CD4-positive, alpha-beta memory T cell (primary cell): ENCODE measurements around the gene NARS2. TPM values are rescaled to one million over a fixed set of nuclear protein-coding genes. Genes with fewer than 3 reads are reported as not detected.

Source experiments
- CTCF ChIA-PET: fragments of 350-600 bp; sonication (Branson Sonifier 250); formaldehyde crosslinking; loops from one replicate; lab custom pipeline; 2021; ENCODE audit warnings: inconsistent platforms; ENCODE audit not compliant: partially characterized antibody; lab: Charles Lee
- POLR2A ChIA-PET: fragments of 350-600 bp; sonication (Branson Sonifier 250); formaldehyde crosslinking; loops from one replicate; lab custom pipeline; 2021; ENCODE audit not compliant: partially characterized antibody; lab: Charles Lee
- DNase-seq, 5 donors: peaks; one replicate each; pipeline versions ENCODE4 v3.0.0 to v3.0.0-alpha.2; 2020 to 2022; ENCODE audit warnings: mixed read lengths in 1 of 5
- H3K27ac ChIP-seq: one replicate; pipeline ENCODE4 v1.7.0; 2013; ENCODE audit warnings: low read depth, low read length
- H3K27me3 ChIP-seq: 2 replicates; pipeline ENCODE4 v1.7.0; 2013; ENCODE audit warnings: mild to moderate bottlenecking, low read length, moderate library complexity; ENCODE audit not compliant: insufficient read depth
- H3K36me3 ChIP-seq: 2 replicates; pipeline ENCODE4 v1.7.0; 2013; ENCODE audit warnings: mild to moderate bottlenecking, low read length, moderate library complexity; ENCODE audit not compliant: insufficient read depth
- H3K4me1 ChIP-seq: 2 replicates; pipeline ENCODE4 v1.7.0; 2013; ENCODE audit warnings: mild to moderate bottlenecking, low read length, moderate library complexity; ENCODE audit not compliant: insufficient read depth
- H3K4me3 ChIP-seq, 2 donors: one replicate each; pipeline ENCODE4 v1.7.0; 2013; ENCODE audit warnings: low read length in 2 of 2, mild to moderate bottlenecking in 1 of 2
- H3K9me3 ChIP-seq, 2 donors: one replicate each; pipeline ENCODE4 v1.7.0; 2013; ENCODE audit warnings: low read length in 2 of 2, control low read depth in 1 of 2; ENCODE audit not compliant: control insufficient read depth in 1 of 2
- H3K27ac Mint-ChIP-seq, 7 donors: one replicate each; pipeline ENCODE4 v1.8.0; 2020 to 2021; ENCODE audit warnings: mixed read lengths in 7 of 7, mild to moderate bottlenecking in 6 of 7, inconsistent platforms in 3 of 7, moderate library complexity in 3 of 7
- H3K27me3 Mint-ChIP-seq, 2 donors: one replicate each; pipeline ENCODE4 v1.8.0; 2020 to 2021; ENCODE audit warnings: mixed read lengths in 2 of 2
- H3K36me3 Mint-ChIP-seq, 2 donors: one replicate each; pipeline ENCODE4 v1.8.0; 2020 to 2021; ENCODE audit warnings: mixed read lengths in 2 of 2, inconsistent platforms in 1 of 2, mild to moderate bottlenecking in 1 of 2
- H3K4me1 Mint-ChIP-seq, 4 donors: one replicate each; pipeline ENCODE4 v1.8.0; 2020 to 2021; ENCODE audit warnings: mixed read lengths in 4 of 4, mild to moderate bottlenecking in 1 of 4
- H3K4me3 Mint-ChIP-seq, 8 donors: one replicate each; pipeline ENCODE4 v1.8.0; 2020 to 2021; ENCODE audit warnings: mixed read lengths in 8 of 8, mild to moderate bottlenecking in 7 of 8, moderate library complexity in 6 of 8, inconsistent platforms in 3 of 8
- H3K9me3 Mint-ChIP-seq, 8 donors: one replicate each; pipeline ENCODE4 v1.8.0; 2020 to 2021; ENCODE audit warnings: mixed read lengths in 8 of 8, mild to moderate bottlenecking in 5 of 8, inconsistent platforms in 3 of 8, moderate library complexity in 1 of 8
- intact Hi-C: fragments of 100-400 bp; cut with micrococcal nuclease; formaldehyde crosslinking; loops from one replicate; pipeline ENCODE4 v1.15.1; 2023
- polyA plus RNA-seq, 2 donors: library from polyadenylated mRNA; unstranded; fragments of 300-500 nt; fragmentation: Illumina TruSeq; gene quantifications; one replicate each; pipeline ENCODE4 v1.2.3, GENCODE V29; 2021
- total RNA-seq, 2 experiments: library from RNA; stranded (reverse); gene quantifications; one replicate each; pipeline ENCODE4 v1.2.3, GENCODE V29; 2021

NARS2 gene
- total and polyA plus RNA-seq, 4 experiments from 2014 or later = 14.3 to 18.4 (median 16.7) TPM

GRCh38 chr11:78426845-78427244 is 147.8 kb downstream of the NARS2 start:
- Mint-ChIP-seq H3K36me3 (peaks cover 4 to 8% of the 10 kb centered on the region in 2 donors), H3K9me3 (no peaks in the 10 kb centered on the region)

DNA sequence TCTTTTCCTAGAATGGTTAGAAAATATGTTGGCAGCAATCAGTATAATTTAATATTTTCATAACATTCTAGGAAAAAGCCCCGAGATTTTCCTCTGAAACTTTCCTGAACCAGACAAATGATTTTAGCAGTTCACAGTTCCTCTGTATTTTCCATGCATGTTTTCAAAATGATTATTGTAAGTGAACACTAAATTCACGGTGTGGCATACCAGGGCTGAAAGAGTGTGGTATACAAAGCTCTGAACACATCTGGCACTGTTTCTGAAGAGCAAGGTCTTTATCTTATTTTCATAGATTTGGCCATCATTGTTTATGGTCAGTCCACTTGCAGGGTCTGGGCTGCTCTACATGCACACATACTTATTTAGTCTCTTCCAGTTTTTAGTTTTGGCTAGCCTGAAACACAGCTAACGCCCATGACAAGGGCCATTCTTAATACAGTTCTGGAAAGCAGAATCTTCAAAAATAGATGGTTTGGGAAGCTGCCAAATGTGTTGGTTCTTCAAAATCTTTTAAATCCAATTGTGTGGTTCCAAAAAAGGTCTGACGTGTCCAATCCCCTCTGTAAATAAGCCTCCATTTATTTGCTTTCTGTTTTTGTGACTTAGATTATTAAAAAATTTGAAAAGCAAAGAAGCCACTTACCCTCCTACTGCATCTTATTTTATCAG is 149.1 kb downstream of the NARS2 start:
- no peaks in the 10 kb centered on the region for H3K9me3 Mint-ChIP-seq
- Histone ChIP-seq H3K27me3 (no peaks in the 10 kb centered on the region), H3K36me3 (no peaks in the 10 kb centered on the region), H3K4me1 (peaks cover 3% of the 10 kb centered on the region), H3K4me3 (no peak overlapping the region), H3K27ac (no peak overlapping the region), H3K9me3 (no peaks in the 10 kb centered on the region)
- no peak overlapping the region for H3K27ac Mint-ChIP-seq
- H3K36me3 Mint-ChIP-seq = peaks cover 4% of the 10 kb centered on the region in 2 donors
- peaks cover 0 to 6% of the 10 kb centered on the region in 2 donors for H3K27me3 Mint-ChIP-seq
- ChIA-PET POLR2A (no interaction called here), CTCF (interaction anchor here (0.6 to 2.2 kb wide), 3 partner anchors 10 to 139 kb away, joined by 3 to 5 read pairs (median 3); no protein-coding TSS in a partner anchor)
- DNase-seq = no peak
- H3K4me1 Mint-ChIP-seq = peaks cover 0 to 12% (median 6%) of the 10 kb centered on the region in 4 donors
- intact Hi-C loops = no loop called here
- no peak overlapping the region for H3K4me3 Mint-ChIP-seq

More at GRCh38 chr11:78426845-78427244, 147.8 kb downstream of the NARS2 start:
- Histone ChIP-seq H3K9me3 (no peaks in the 10 kb centered on the region), H3K36me3 (no peaks in the 10 kb centered on the region), H3K4me1 (no peaks in the 10 kb centered on the region), H3K27ac (no peak overlapping the region), H3K27me3 (no peaks in the 10 kb centered on the region), H3K4me3 (no peak overlapping the region)
- peaks cover 0 to 7% (median 5%) of the 10 kb centered on the region in 4 donors for H3K4me1 Mint-ChIP-seq
- H3K4me3 Mint-ChIP-seq = no peak overlapping the region
- intact Hi-C loops = no loop called here
- H3K27ac Mint-ChIP-seq = no peak overlapping the region
- CTCF ChIA-PET = interaction anchor here (2.2 to 6.2 kb wide), 2 partner anchors 6 to 11 kb away, joined by 5 to 44 read pairs; no protein-coding TSS in a partner anchor
- DNase-seq = no peak
- peaks cover 0 to under 1% of the 10 kb centered on the region in 2 donors for H3K27me3 Mint-ChIP-seq
- POLR2A ChIA-PET = no interaction called here

DNA sequence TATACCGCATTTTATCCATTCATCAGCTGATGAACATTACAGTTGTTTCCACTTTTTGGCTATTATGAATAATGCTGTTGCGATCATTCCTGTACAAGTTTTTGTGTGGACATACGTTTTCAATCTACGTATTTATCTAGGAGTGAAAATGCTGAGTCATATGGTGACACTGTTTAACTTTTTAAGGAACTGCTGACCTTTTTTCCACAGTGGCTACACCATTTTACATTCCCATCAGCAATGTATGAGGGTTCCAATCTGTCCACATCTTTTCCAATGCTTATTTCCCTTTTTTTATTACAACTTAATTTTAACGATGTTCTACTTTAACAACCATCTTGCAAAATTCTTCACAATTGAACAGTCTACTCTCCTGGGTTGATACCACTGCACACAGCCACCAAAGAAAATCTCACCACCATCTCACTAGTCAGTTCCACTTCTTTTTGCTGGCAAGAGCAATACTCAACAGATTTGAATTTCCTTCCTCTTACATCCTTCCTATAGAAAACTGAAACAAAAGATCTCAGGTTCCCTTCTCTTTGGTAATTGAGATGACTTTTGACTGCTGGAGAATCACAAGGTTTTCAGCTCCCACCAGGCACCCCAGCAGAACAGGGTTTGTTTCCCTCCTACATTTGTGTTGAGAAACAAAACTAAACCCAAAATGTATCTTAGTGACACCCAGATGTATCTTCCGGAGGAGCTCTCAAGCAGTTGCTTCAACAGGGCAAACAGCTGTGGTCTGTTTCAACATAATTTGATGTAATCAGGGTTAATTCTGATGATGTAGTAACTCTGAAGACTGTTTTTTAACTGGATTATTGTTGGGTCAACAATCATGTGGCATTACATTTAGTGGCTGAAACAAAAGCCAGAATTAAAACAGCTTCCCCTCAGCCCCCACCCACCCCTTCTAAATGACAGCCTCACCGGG is 150.1 kb downstream of the NARS2 start:
- ChIA-PET CTCF (interaction anchor here (1.4 kb wide), 1 partner anchor 161 kb away, joined by 3 read pairs; no protein-coding TSS in a partner anchor), POLR2A (no interaction called here)
- intact Hi-C loops = no loop called here
- no peak overlapping the region for H3K4me3 Mint-ChIP-seq
- DNase-seq = no peak
- peaks cover 3 to 13% (median 5%) of the 10 kb centered on the region in 4 donors for H3K4me1 Mint-ChIP-seq
- H3K36me3 Mint-ChIP-seq = peaks cover 2 to 4% of the 10 kb centered on the region in 2 donors
- no peaks in the 10 kb centered on the region for H3K9me3 Mint-ChIP-seq
- Histone ChIP-seq H3K27me3 (no peaks in the 10 kb centered on the region), H3K36me3 (no peaks in the 10 kb centered on the region), H3K27ac (no peak overlapping the region), H3K9me3 (no peaks in the 10 kb centered on the region), H3K4me3 (no peak overlapping the region), H3K4me1 (peaks cover 8% of the 10 kb centered on the region)
- H3K27ac Mint-ChIP-seq = no peak overlapping the region
- peaks cover 0 to 6% of the 10 kb centered on the region in 2 donors for H3K27me3 Mint-ChIP-seq

- Mint-ChIP-seq H3K4me1 (peaks cover 12 to 24% (median 15%) of the 10 kb centered on the region in 4 donors), H3K4me3 (no peak overlapping the region), H3K36me3 (peaks cover 0 to 2% of the 10 kb centered on the region in 2 donors), H3K9me3 (no peaks in the 10 kb centered on the region), H3K27ac (no peak overlapping the region), H3K27me3 (peaks cover 5 to 7% of the 10 kb centered on the region in 2 donors)
- Histone ChIP-seq H3K4me1 (peaks cover 12% of the 10 kb centered on the region), H3K36me3 (no peaks in the 10 kb centered on the region), H3K27ac (no peak overlapping the region), H3K27me3 (no peaks in the 10 kb centered on the region), H3K4me3 (no peak overlapping the region), H3K9me3 (no peaks in the 10 kb centered on the region)
- ChIA-PET POLR2A (no interaction called here), CTCF (interaction anchor here (1.3 to 8.8 kb wide), 3 partner anchors 6 to 274 kb away, joined by 4 to 121 read pairs (median 44); no protein-coding TSS in a partner anchor)
- DNase-seq = no peak
- intact Hi-C loops = no loop called here
These were observed 151.4 kb downstream of the NARS2 start for GRCh38 chr11:78423241-78423640.

DNA sequence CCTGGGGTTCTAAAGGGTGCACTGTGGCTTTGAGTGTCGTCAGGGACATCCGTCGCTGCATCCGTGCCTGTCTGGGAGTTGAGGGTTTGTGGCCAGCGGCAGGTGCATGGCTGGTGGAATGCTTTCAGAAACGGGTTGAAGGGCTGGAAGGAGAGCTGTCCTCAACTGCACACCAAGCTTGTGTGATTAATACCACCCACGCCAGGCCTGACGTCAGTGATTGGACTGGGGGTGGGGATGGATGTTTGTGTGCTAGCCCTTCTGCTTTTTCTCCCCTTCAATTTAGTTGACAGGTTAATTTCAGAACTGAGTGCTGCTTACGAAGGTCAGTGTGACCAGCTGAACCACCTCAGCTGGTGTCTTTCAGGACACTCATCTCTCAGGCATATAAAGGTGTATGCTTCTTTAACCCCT is 153.9 kb downstream of the NARS2 start:
- intact Hi-C loops = no loop called here
- Histone ChIP-seq H3K4me3 (no peak overlapping the region), H3K36me3 (no peaks in the 10 kb centered on the region), H3K27me3 (no peaks in the 10 kb centered on the region), H3K9me3 (no peaks in the 10 kb centered on the region), H3K27ac (no peak overlapping the region), H3K4me1 (peaks cover 23% of the 10 kb centered on the region)
- CTCF ChIA-PET = interaction anchor here (0.6 to 8.8 kb wide), 6 partner anchors 9 to 192 kb away, joined by 3 to 121 read pairs (median 6); no protein-coding TSS in a partner anchor
- peaks cover 0 to 4% of the 10 kb centered on the region in 2 donors for H3K36me3 Mint-ChIP-seq
- no peak overlapping the region for H3K4me3 Mint-ChIP-seq
- POLR2A ChIA-PET = no interaction called here
- peaks cover 5 to 7% of the 10 kb centered on the region in 2 donors for H3K27me3 Mint-ChIP-seq
- H3K27ac Mint-ChIP-seq = no peak overlapping the region
- DNase-seq = peak in 1 of 5 donors; percentile 50
- H3K4me1 Mint-ChIP-seq = peaks cover 18 to 34% (median 23%) of the 10 kb centered on the region in 4 donors
- H3K9me3 Mint-ChIP-seq = no peaks in the 10 kb centered on the region

DNA sequence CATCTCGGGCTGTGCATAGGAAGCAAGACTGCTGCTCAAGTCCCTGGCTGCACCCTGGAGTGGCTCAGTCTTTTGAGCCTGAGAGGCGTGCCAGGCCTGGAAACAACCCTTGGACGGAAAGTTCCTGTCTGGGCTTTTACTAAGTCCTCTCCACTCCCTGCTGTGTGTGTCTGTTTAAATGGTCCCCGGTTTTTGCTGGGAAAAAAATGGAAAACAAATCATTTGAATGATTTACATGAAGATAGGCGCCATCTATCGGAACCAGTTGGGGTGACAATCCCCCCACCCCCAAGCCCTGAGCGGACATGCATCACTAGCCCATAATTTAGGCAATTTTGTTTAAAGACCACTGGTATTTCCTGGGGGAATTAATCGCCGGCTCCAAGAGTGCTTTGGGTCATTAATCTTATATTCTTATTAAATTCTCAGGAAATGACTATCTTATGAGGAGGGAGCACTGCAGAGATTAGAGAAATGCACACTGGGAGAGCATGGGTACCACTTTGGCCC is 154.4 kb downstream of the NARS2 start:
- Histone ChIP-seq H3K4me3 (no peak overlapping the region), H3K27me3 (no peaks in the 10 kb centered on the region), H3K9me3 (no peaks in the 10 kb centered on the region), H3K36me3 (no peaks in the 10 kb centered on the region), H3K27ac (no peak overlapping the region), H3K4me1 (peaks cover 23% of the 10 kb centered on the region)
- peaks cover 5 to 7% of the 10 kb centered on the region in 2 donors for H3K27me3 Mint-ChIP-seq
- H3K27ac Mint-ChIP-seq = peak overlapping the region in 1 of 7 donors; percentile 45
- H3K36me3 Mint-ChIP-seq = peaks cover 0 to 4% of the 10 kb centered on the region in 2 donors
- intact Hi-C loops = no loop called here
- H3K9me3 Mint-ChIP-seq = no peaks in the 10 kb centered on the region
- peak overlapping the region in 4 of 8 donors; percentile 26 to 61 (median 39) for H3K4me3 Mint-ChIP-seq
- CTCF ChIA-PET = interaction anchor here (1.0 to 8.8 kb wide), 8 partner anchors 9 to 281 kb away, joined by 3 to 121 read pairs (median 6); partner anchors contain the start of gene ALG8
- POLR2A ChIA-PET = no interaction called here
- H3K4me1 Mint-ChIP-seq = peaks cover 18 to 34% (median 23%) of the 10 kb centered on the region in 4 donors
- peak; percentile 19 to 47 (median 31) for DNase-seq
